ENCODE data around the gene MAPK9. TPM values are rescaled to one million over a fixed set of nuclear protein-coding genes. Genes with fewer than 3 reads are reported as not detected.

The MAPK9 gene
- total RNA-seq, 6 experiments from 2014 or later: 14.4 to 18.6 (median 15.6) TPM

DNA sequence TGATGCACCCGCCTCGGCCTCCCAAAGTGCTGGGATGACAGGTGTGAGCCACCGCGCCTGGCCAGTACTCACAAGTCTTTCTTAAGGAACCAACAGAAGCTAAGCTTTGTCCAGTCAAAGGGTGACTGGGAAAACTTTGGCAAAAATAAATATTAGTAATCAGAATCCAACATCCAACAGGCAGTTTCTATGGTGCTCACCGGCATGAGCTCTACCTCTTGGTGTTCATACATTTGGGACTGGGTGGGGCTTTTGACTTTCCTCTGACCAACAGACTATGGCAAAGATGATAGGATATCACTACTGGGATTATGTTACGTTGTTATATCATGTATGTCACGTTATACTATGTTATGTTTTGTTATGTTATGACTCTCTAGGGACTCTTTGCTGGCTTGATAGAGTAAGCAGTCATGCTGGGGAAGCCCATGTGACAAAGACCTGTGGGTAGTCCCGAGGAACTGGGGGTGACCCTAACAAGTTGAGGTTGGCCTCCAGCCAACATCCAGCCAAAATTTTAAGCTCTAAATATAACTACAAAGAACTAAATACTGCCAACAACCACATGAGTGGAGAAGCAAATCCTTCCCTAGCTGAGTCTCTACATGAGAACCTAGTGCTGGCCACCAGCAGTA is 88.8 kb downstream of the MAPK9 start:
- no peaks in the 10 kb centered on the region for H3K27me3 ChIP-seq
- intact Hi-C loops (cut with DNase I): no loop called here
- H3K36me3 ChIP-seq: no peaks in the 10 kb centered on the region
- no peaks in the 10 kb centered on the region for H3K4me1 ChIP-seq
- H3K27ac ChIP-seq: no peak overlapping the region
- TF ChIP-seq POLR2A (IDR thresholded peaks at IDR 0.05): no peak
- TF ChIP-seq, protein P1, sequence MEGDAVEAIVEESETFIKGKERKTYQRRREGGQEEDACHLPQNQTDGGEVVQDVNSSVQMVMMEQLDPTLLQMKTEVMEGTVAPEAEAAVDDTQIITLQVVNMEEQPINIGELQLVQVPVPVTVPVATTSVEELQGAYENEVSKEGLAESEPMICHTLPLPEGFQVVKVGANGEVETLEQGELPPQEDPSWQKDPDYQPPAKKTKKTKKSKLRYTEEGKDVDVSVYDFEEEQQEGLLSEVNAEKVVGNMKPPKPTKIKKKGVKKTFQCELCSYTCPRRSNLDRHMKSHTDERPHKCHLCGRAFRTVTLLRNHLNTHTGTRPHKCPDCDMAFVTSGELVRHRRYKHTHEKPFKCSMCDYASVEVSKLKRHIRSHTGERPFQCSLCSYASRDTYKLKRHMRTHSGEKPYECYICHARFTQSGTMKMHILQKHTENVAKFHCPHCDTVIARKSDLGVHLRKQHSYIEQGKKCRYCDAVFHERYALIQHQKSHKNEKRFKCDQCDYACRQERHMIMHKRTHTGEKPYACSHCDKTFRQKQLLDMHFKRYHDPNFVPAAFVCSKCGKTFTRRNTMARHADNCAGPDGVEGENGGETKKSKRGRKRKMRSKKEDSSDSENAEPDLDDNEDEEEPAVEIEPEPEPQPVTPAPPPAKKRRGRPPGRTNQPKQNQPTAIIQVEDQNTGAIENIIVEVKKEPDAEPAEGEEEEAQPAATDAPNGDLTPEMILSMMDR (IDR thresholded peaks at IDR 0.05): no peak
- no peak for ATAC-seq
- no peaks in the 10 kb centered on the region for H3K9me3 ChIP-seq
- no peak for DNase-seq
- H3K4me3 ChIP-seq: no peak overlapping the region
- 71% methylated on average over 7 of the region's 8 CpGs for WGBS (ENCODE audit: insufficient coverage, low coverage, low lambda C conversion rate, missing lambda C conversion rate)

DNA sequence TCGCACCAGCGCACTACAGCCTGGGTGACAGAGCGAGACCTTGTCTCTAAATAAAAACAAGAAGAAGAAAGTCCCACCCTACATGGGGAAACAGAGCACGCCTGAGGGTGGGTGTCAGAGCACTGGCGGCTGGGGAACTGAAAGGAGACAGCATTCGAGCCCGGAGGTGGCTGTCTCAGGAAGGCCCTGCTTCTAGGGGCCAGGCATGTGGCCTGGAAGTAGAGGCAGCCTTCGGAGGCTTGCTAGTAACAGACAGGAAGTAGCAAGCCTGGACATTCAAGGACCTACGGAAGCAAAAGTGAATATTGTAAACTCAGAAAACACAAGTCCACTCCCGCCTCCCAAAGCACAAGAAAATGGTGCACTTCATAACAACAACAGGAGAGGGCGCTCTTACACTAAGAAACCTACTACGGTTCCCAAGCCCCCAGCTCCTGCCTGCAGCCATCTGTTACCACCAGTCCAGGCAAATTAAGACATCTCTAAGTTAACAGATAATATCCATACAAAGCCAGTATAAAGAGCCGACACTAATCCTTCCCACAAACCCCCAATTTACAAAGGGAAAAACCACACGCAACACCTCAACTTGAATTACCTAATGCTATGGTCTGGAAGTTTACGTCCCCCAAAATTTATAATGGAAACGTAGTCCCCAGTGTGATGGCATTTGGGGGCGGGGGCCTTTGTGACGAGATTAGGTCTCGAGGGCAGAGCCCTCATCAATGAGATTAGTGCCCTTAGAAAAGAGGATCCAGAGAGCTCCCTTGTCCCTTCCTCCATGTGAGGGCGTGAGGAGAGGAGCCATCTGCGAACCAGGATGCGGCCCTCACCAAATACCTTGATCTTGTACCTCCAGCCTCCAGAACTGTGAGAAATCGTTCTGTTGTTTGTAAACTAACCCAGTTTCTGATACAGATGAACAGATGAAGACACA is 90.6 kb downstream of the MAPK9 start:
- H3K27me3 ChIP-seq: no peaks in the 10 kb centered on the region
- no peak overlapping the region for H3K27ac ChIP-seq
- DNase-seq: no peak
- no peak for TF ChIP-seq POLR2A (IDR thresholded peaks at IDR 0.05)
- TF ChIP-seq, protein P1 (IDR thresholded peaks at IDR 0.05): peak in 1 of 4 donors; percentile 17
- no peaks in the 10 kb centered on the region for H3K36me3 ChIP-seq
- no peaks in the 10 kb centered on the region for H3K4me1 ChIP-seq
- intact Hi-C loops (cut with DNase I): no loop called here
- H3K9me3 ChIP-seq: no peaks in the 10 kb centered on the region
- 62% methylated on average over 19 of the region's 23 CpGs for WGBS (ENCODE audit: insufficient coverage, low coverage, low lambda C conversion rate, missing lambda C conversion rate)
- no peak overlapping the region for H3K4me3 ChIP-seq
- no peak for ATAC-seq

DNA sequence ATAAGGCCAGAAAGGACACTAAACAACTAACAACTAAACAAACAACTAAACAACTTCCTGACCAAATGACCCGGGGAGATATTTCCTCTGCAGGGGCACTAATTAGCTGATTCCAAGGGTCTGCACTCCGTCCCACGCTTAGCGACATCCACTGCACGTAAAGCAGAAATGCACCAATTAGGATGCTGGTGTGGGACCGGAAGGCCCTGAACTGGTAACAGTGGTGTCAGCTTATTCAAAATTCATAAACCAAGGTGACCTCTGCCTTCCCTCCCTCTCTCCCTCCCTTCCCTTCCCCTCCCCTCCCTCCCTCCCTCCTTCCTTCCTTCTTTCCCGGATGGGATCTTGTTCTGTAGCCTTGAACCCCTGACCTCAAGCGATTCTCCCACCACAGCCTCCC is 92.5 kb downstream of the MAPK9 start:
- ATAC-seq: no peak
- Histone ChIP-seq H3K36me3 (no peaks in the 10 kb centered on the region), H3K4me1 (no peaks in the 10 kb centered on the region), H3K27me3 (no peaks in the 10 kb centered on the region), H3K27ac (no peak overlapping the region), H3K4me3 (no peak overlapping the region), H3K9me3 (no peaks in the 10 kb centered on the region)
- 63% methylated on average over 8 of the region's 8 CpGs for WGBS (ENCODE audit: insufficient coverage, low coverage, low lambda C conversion rate, missing lambda C conversion rate)
- no peak for TF ChIP-seq POLR2A (IDR thresholded peaks at IDR 0.05)
- TF ChIP-seq, protein P1 (IDR thresholded peaks at IDR 0.05): no peak
- intact Hi-C loops (cut with DNase I): no loop called here
- DNase-seq: no peak

DNA sequence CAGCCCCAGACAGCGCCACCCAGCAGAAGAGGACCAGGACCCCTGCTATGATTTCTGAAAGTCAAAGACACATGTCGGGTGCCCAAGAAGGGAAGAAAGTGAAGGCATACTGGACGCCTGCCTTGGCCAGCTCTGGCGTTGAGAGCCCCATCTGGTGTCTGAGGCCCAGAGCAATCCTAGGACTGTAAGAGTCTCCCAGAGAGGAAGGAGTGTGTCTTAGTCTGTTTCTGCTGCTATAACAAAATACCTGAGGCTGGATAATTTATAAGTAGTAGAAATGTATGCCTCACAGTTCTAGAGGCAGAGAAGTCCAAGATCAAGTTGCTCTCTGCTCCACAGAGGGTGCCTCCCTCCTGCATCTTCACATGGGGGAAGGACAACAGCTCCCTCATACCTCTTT is 93.7 kb downstream of the MAPK9 start:
- no peak for TF ChIP-seq POLR2A (IDR thresholded peaks at IDR 0.05)
- TF ChIP-seq, protein P1 (IDR thresholded peaks at IDR 0.05): no peak
- 83% methylated on average over 1 of the region's 4 CpGs for WGBS (ENCODE audit: insufficient coverage, low coverage, low lambda C conversion rate, missing lambda C conversion rate)
- no peak overlapping the region for H3K4me3 ChIP-seq
- no peaks in the 10 kb centered on the region for H3K36me3 ChIP-seq
- H3K9me3 ChIP-seq: no peaks in the 10 kb centered on the region
- H3K27me3 ChIP-seq: no peaks in the 10 kb centered on the region
- DNase-seq (no peak), ATAC-seq (no peak)
- H3K4me1 ChIP-seq: no peaks in the 10 kb centered on the region
- H3K27ac ChIP-seq: no peak overlapping the region
- intact Hi-C loops (cut with DNase I): no loop called here

All from right lobe of liver (tissue), 6 donors.